WTC11 (cell line): ENCODE data around the gene CPXM2. TPM values are rescaled to one million over a fixed set of nuclear protein-coding genes. Genes with fewer than 3 reads are reported as not detected.

Experiments used
- ATAC-seq: fragments of 200-7000 bp; cut with Tn5 transposase; 2 replicates; pipeline ENCODE4 v1.10.0; 2021; ENCODE audit warnings: mild to moderate bottlenecking, moderate library complexity
- CTCF ChIA-PET: fragments of 300-600 bp; sonication (Branson Sonifier 250); formaldehyde crosslinking; loops from one replicate; lab custom pipeline; 2021; ENCODE audit warnings: antibody characterized with exemption; lab: Charles Lee
- POLR2A ChIA-PET: fragments of 350-600 bp; sonication (Branson Sonifier 250); formaldehyde crosslinking; loops from one replicate; lab custom pipeline; 2021; ENCODE audit warnings: antibody characterized with exemption; lab: Charles Lee
- DNase-seq: peaks from one replicate; pipeline ENCODE4 v3.0.0; 2021; ENCODE audit warnings: low spot score
- H3K27ac Mint-ChIP-seq: 2 replicates; pipeline ENCODE4 v1.8.0; 2021; ENCODE audit warnings: mixed read lengths
- H3K27me3 Mint-ChIP-seq: 2 replicates; pipeline ENCODE4 v1.8.0; 2021; ENCODE audit warnings: low read depth, mild to moderate bottlenecking, moderate library complexity, mixed read lengths
- H3K36me3 Mint-ChIP-seq: 2 replicates; pipeline ENCODE4 v1.8.0; 2021; ENCODE audit warnings: mixed read lengths
- H3K4me1 Mint-ChIP-seq: 2 replicates; pipeline ENCODE4 v1.8.0; 2022; ENCODE audit warnings: mixed read lengths
- H3K4me3 Mint-ChIP-seq: 2 replicates; pipeline ENCODE4 v1.8.0; 2021; ENCODE audit warnings: mild to moderate bottlenecking, moderate library complexity, mixed read lengths
- H3K9me3 Mint-ChIP-seq: 2 replicates; pipeline ENCODE4 v1.8.0; 2021; ENCODE audit warnings: mixed read lengths
- ATF2 ChIP-seq: sonication (generic); formaldehyde crosslinking; IDR thresholded peaks from 2 replicates; pipeline ENCODE4 v1.8.1; 2022; ENCODE audit warnings: low read depth, missing genetic modification reagents, borderline replicate concordance
- CREB1 ChIP-seq: sonication (generic); formaldehyde crosslinking; IDR thresholded peaks from 2 replicates; pipeline ENCODE4 v1.8.0; 2023; ENCODE audit warnings: mild to moderate bottlenecking, missing genetic modification reagents
- E2F4 ChIP-seq: sonication (generic); formaldehyde crosslinking; IDR thresholded peaks from 2 replicates; pipeline ENCODE4 v1.8.1; 2022; ENCODE audit warnings: low read depth, mild to moderate bottlenecking, moderate library complexity, missing genetic modification reagents, borderline replicate concordance
- EMX1 ChIP-seq: fragments of 250-450 bp; sonication (Bioruptor Pico); IDR thresholded peaks from 2 replicates; pipeline ENCODE4 v1.8.0; 2021; ENCODE audit warnings: mild to moderate bottlenecking
- ESRRA ChIP-seq: sonication (generic); formaldehyde crosslinking; IDR thresholded peaks from 2 replicates; pipeline ENCODE4 v1.8.1; 2022; ENCODE audit warnings: mild to moderate bottlenecking, missing genetic modification reagents, borderline replicate concordance
- FOXP4 ChIP-seq: sonication (generic); formaldehyde crosslinking; IDR thresholded peaks from 2 replicates; pipeline ENCODE4 v1.8.0; 2022; ENCODE audit warnings: mild to moderate bottlenecking, missing genetic modification reagents
- GABPB1 ChIP-seq: sonication (generic); formaldehyde crosslinking; IDR thresholded peaks from 2 replicates; pipeline ENCODE4 v1.8.1; 2023; ENCODE audit warnings: mild to moderate bottlenecking, missing genetic modification reagents
- JUN ChIP-seq: sonication (generic); formaldehyde crosslinking; IDR thresholded peaks from 2 replicates; pipeline ENCODE4 v1.8.0; 2023; ENCODE audit warnings: mild to moderate bottlenecking, missing genetic modification reagents
- KAT7 ChIP-seq: sonication (generic); formaldehyde crosslinking; IDR thresholded peaks from 2 replicates; pipeline ENCODE4 v1.8.1; 2023; ENCODE audit warnings: missing genetic modification reagents, mild to moderate bottlenecking, borderline replicate concordance
- MXD4 ChIP-seq: fragments of 250-450 bp; sonication (Bioruptor Pico); IDR thresholded peaks from 2 replicates; pipeline ENCODE4 v1.8.0; 2021; ENCODE audit warnings: mild to moderate bottlenecking, moderate library complexity, borderline replicate concordance
- NFATC4 ChIP-seq: fragments of 250-450 bp; sonication (Bioruptor Pico); IDR thresholded peaks from 2 replicates; pipeline ENCODE4 v1.9.0; 2021; ENCODE audit warnings: mild to moderate bottlenecking
- NR2C2 ChIP-seq: sonication (generic); formaldehyde crosslinking; IDR thresholded peaks from 2 replicates; pipeline ENCODE4 v1.8.0; 2022; ENCODE audit warnings: mild to moderate bottlenecking, missing genetic modification reagents
- NR3C1 ChIP-seq: sonication (generic); formaldehyde crosslinking; conservative IDR thresholded peaks from 2 replicates; pipeline ENCODE4 v1.8.1; 2023; ENCODE audit warnings: low read depth, mild to moderate bottlenecking, missing genetic modification reagents
- PRDM15 ChIP-seq: sonication (generic); formaldehyde crosslinking; IDR thresholded peaks from 2 replicates; pipeline ENCODE4 v1.8.0; 2022; ENCODE audit warnings: missing genetic modification reagents
- RELA ChIP-seq: sonication (generic); formaldehyde crosslinking; IDR thresholded peaks from 2 replicates; pipeline ENCODE4 v1.8.1; 2022; ENCODE audit warnings: missing genetic modification reagents, mild to moderate bottlenecking, borderline replicate concordance
- SMAD4 ChIP-seq: sonication (generic); formaldehyde crosslinking; IDR thresholded peaks from 2 replicates; pipeline ENCODE4 v1.8.0; 2022; ENCODE audit warnings: mild to moderate bottlenecking, missing genetic modification reagents
- ZNF219 ChIP-seq: sonication (generic); formaldehyde crosslinking; IDR thresholded peaks from 2 replicates; pipeline ENCODE4 v1.8.0; 2023; ENCODE audit warnings: missing genetic modification reagents, mild to moderate bottlenecking, borderline replicate concordance
- ZNF281 ChIP-seq: sonication (generic); formaldehyde crosslinking; IDR thresholded peaks from 2 replicates; pipeline ENCODE4 v1.8.0; 2023; ENCODE audit warnings: mild to moderate bottlenecking, missing genetic modification reagents
- ZNF317 ChIP-seq: sonication (generic); formaldehyde crosslinking; IDR thresholded peaks from 2 replicates; pipeline ENCODE4 v1.8.1; 2023; ENCODE audit warnings: low read depth, mild to moderate bottlenecking, moderate library complexity, missing genetic modification reagents, borderline replicate concordance
- ZNF396 ChIP-seq: fragments of 250-450 bp; sonication (Bioruptor Pico); IDR thresholded peaks from 2 replicates; pipeline ENCODE4 v1.8.0; 2021; ENCODE audit warnings: mild to moderate bottlenecking, moderate library complexity, borderline replicate concordance
- ZNF416 ChIP-seq: fragments of 250-450 bp; sonication (Bioruptor Pico); IDR thresholded peaks from 2 replicates; pipeline ENCODE4 v1.9.0; 2021; ENCODE audit warnings: mild to moderate bottlenecking, inconsistent platforms
- ZNF512 ChIP-seq: sonication (generic); formaldehyde crosslinking; IDR thresholded peaks from 2 replicates; pipeline ENCODE4 v1.8.1; 2022; ENCODE audit warnings: missing genetic modification reagents, borderline replicate concordance
- total RNA-seq: library from RNA; stranded (reverse); gene quantifications from 3 replicates; pipeline ENCODE4 v1.2.3, GENCODE V29; 2021

Gene CPXM2
- total RNA-seq, 1 experiment from 2014 or later = 3.4 TPM

GRCh38 chr10:123912871-123913270, 21.3 kb upstream of the CPXM2 start (continued):
- TF ChIP-seq ATF2 (CRISPR knock-in tag) (no peak), ZNF396 (CRISPR knock-in tag) (no peak), ZNF512 (CRISPR knock-in tag) (no peak), ZNF317 (CRISPR knock-in tag) (no peak), JUN (CRISPR knock-in tag) (no peak), PRDM15 (no peak), MXD4 (CRISPR knock-in tag) (no peak), CREB1 (no peak)

GRCh38 chr10:123912466-123912865, 20.9 kb upstream of the CPXM2 start:
- POLR2A ChIA-PET = no interaction called here
- CTCF ChIA-PET = interaction anchor here (1.3 to 2.9 kb wide), 3 partner anchors 15 to 339 kb away, joined by 5 to 22 read pairs (median 6); no protein-coding TSS in a partner anchor
- DNase-seq = no peak
- TF ChIP-seq ZNF281 (CRISPR knock-in tag) = no peak
- TF ChIP-seq NFATC4 (CRISPR knock-in tag) = no peak
- TF ChIP-seq SMAD4 (CRISPR knock-in tag) = no peak
- no peak for TF ChIP-seq RELA
- TF ChIP-seq NR2C2 (CRISPR knock-in tag) = no peak
- no peak for TF ChIP-seq NR3C1 (CRISPR knock-in tag)
- no peak for TF ChIP-seq GABPB1
- TF ChIP-seq E2F4 (CRISPR knock-in tag) = no peak
- no peak for TF ChIP-seq CREB1
- TF ChIP-seq KAT7 = no peak
- no peak for TF ChIP-seq ZNF416 (CRISPR knock-in tag)
- TF ChIP-seq EMX1 = no peak
- no peak for TF ChIP-seq ZNF219 (CRISPR knock-in tag)
- TF ChIP-seq FOXP4 (CRISPR knock-in tag) = no peak
- TF ChIP-seq ESRRA (CRISPR knock-in tag) = no peak

More at GRCh38 chr10:123912466-123912865, 20.9 kb upstream of the CPXM2 start:
- H3K9me3 Mint-ChIP-seq = peaks cover 6% of the 10 kb centered on the region
- H3K27ac Mint-ChIP-seq = no peak overlapping the region
- H3K36me3 Mint-ChIP-seq = no peaks in the 10 kb centered on the region
- peaks cover 5% of the 10 kb centered on the region for H3K27me3 Mint-ChIP-seq
- no peak overlapping the region for H3K4me3 Mint-ChIP-seq
- no peak for ATAC-seq
- peaks cover 23% of the 10 kb centered on the region for H3K4me1 Mint-ChIP-seq
